PC-3 (cell line): ENCODE results near the gene BZW2. TPM values are rescaled to one million over a fixed set of nuclear protein-coding genes. Genes with fewer than 3 reads are reported as not detected.

Experiments used
- ATAC-seq: fragments of 200-7000 bp; cut with Tn5 transposase; 2 replicates; pipeline ENCODE4 v1.9.1; 2020; ENCODE audit warnings: mild to moderate bottlenecking, moderate library complexity
- BruUV-seq: library from RNA; stranded (reverse); fragments of 400-500 nt; replicated peaks from 2 replicates; lab custom pipeline; 2021; lab: Mats Ljungman, UMichigan
- CTCF ChIA-PET: fragments of 300-600 bp; sonication (Branson Sonifier 250); formaldehyde crosslinking; loops from one replicate; lab custom pipeline; 2022; ENCODE audit warnings: antibody characterized with exemption; lab: Charles Lee
- POLR2A ChIA-PET: fragments of 300-600 bp; sonication (Branson Sonifier 250); formaldehyde crosslinking; loops from one replicate; lab custom pipeline; 2022; ENCODE audit warnings: antibody characterized with exemption; ENCODE audit not compliant: unreplicated experiment; lab: Charles Lee
- DNase-seq: peaks from one replicate; pipeline ENCODE4 v3.0.0-alpha.2; 2015
- H2AFZ ChIP-seq: fragments of 300-600 bp; sonication (generic); 2 replicates; pipeline ENCODE4 v1.6.0; 2016; ENCODE audit warnings: antibody characterized with exemption, low read length
- H3F3A ChIP-seq: fragments of 300-600 bp; sonication (generic); one replicate; pipeline ENCODE4 v1.6.0; 2017; ENCODE audit warnings: antibody characterized with exemption, low read length, control low read depth, mild to moderate bottlenecking; ENCODE audit not compliant: unreplicated experiment
- H3K27ac ChIP-seq: fragments of 300-600 bp; sonication (generic); 2 replicates; pipeline ENCODE4 v1.5.1; 2016; ENCODE audit warnings: mild to moderate bottlenecking, low read length
- H3K27me3 ChIP-seq: fragments of 300-600 bp; sonication (generic); 2 replicates; pipeline ENCODE4 v1.6.1; 2016; ENCODE audit warnings: low read length, mixed read lengths
- H3K36me3 ChIP-seq: fragments of 300-600 bp; sonication (generic); 2 replicates; pipeline ENCODE4 v1.6.1; 2016; ENCODE audit warnings: low read depth, mixed run types, low read length, mixed read lengths
- H3K4me1 ChIP-seq: fragments of 300-600 bp; sonication (generic); 2 replicates; pipeline ENCODE4 v1.5.1; 2016; ENCODE audit warnings: low read length; ENCODE audit not compliant: insufficient read depth
- H3K4me2 ChIP-seq: fragments of 300-600 bp; sonication (generic); 2 replicates; pipeline ENCODE4 v1.6.0; 2016; ENCODE audit warnings: low read length
- H3K4me3 ChIP-seq: fragments of 300-600 bp; sonication (generic); 2 replicates; pipeline ENCODE4 v1.5.1; 2016; ENCODE audit warnings: mild to moderate bottlenecking, low read length, mixed read lengths
- H3K79me2 ChIP-seq: fragments of 300-600 bp; sonication (generic); 2 replicates; pipeline ENCODE4 v1.6.1; 2017; ENCODE audit warnings: low read length, mixed read lengths
- H3K9ac ChIP-seq: fragments of 300-600 bp; sonication (generic); 2 replicates; pipeline ENCODE4 v1.6.0; 2016; ENCODE audit warnings: mild to moderate bottlenecking, low read length
- H3K9me2 ChIP-seq: fragments of 300-600 bp; sonication (generic); replicated peaks from 2 replicates; pipeline ENCODE4 v1.6.1; 2016; ENCODE audit warnings: mixed run types, low read length, mixed read lengths
- H3K9me3 ChIP-seq: fragments of 300-600 bp; sonication (generic); 2 replicates; pipeline ENCODE4 v1.6.1; 2016; ENCODE audit warnings: low read length, mixed read lengths
- H4K20me1 ChIP-seq: fragments of 300-600 bp; sonication (generic); 2 replicates; pipeline ENCODE4 v1.6.1; 2016; ENCODE audit warnings: low read length, mixed read lengths
- CTCF ChIP-seq: fragments of 300-600 bp; sonication (generic); conservative IDR thresholded peaks from 2 replicates; pipeline ENCODE4 v1.5.1; 2017; ENCODE audit warnings: antibody characterized with exemption, low read depth, mild to moderate bottlenecking, low read length
- EZH2 ChIP-seq: fragments of 300-600 bp; sonication (generic); IDR thresholded peaks from one replicate; pipeline ENCODE4 v1.6.1; 2017; ENCODE audit warnings: antibody characterized with exemption, mild to moderate bottlenecking, low read length; ENCODE audit not compliant: unreplicated experiment
- EZH2phosphoT487 ChIP-seq: fragments of 300-600 bp; sonication (generic); IDR thresholded peaks from 2 replicates; pipeline ENCODE4 v1.6.1; 2018; ENCODE audit warnings: mild to moderate bottlenecking, antibody characterized with exemption, low read length, borderline replicate concordance
- intact Hi-C: fragments of 100-400 bp; cut with micrococcal nuclease; formaldehyde crosslinking; loops from 2 replicates; pipeline ENCODE4 v1.9.0; 2023
- total RNA-seq: library from RNA; depleted of rRNA; stranded (reverse); fragments of >200 nt; gene quantifications from 2 replicates; pipeline ENCODE4 v1.2.3, GENCODE V29; 2014

Gene BZW2
- total RNA-seq, 1 experiment from 2014 or later: 86.1 TPM

DNA sequence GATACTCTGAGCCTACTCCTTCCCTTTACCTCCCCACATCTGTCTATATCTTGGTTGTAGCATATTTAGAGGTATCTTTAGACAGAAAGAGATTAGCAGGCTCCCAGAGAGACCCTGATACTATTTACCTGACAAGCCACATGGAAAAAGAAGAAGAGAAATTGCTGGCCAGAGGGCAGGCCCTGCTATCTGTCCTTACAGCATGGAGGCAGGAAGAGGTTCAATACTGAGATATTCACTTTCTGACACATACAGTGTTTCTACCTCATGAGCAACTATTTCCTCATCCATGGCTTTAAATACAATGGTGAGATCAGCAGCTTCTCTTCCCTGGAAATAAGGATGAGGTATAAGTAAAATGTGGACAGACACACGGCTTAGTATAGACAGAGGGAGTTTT lies 73.7 kb downstream of the BZW2 start:
- ChIA-PET POLR2A (no interaction called here), CTCF (no interaction called here)
- no peak for ATAC-seq
- no peak overlapping the region for H3K4me3 ChIP-seq
- no peaks in the 10 kb centered on the region for H3K36me3 ChIP-seq
- H3K27ac ChIP-seq: no peak overlapping the region
- no peaks in the 10 kb centered on the region for H3K79me2 ChIP-seq
- DNase-seq: no peak
- H3K9me2 ChIP-seq: no peaks in the 10 kb centered on the region
- no peaks in the 10 kb centered on the region; the same call in 1 of the 2 replicates for H3K4me1 ChIP-seq
- H3K27me3 ChIP-seq: no peaks in the 10 kb centered on the region
- H2AFZ ChIP-seq: no peak overlapping the region
- H3K9ac ChIP-seq: no peak overlapping the region
- H3F3A ChIP-seq: no peaks in the 10 kb centered on the region
- no TSS peak for BruUV-seq
- TF ChIP-seq EZH2 (no peak), EZH2phosphoT487 (no peak), CTCF (no peak)
- H4K20me1 ChIP-seq: no peaks in the 10 kb centered on the region
- H3K4me2 ChIP-seq: no peak overlapping the region
- intact Hi-C loops: loop anchor here (1.0 kb wide), 1 partner anchor 9 kb away; no protein-coding TSS in a partner anchor
- no peaks in the 10 kb centered on the region for H3K9me3 ChIP-seq

- no peaks in the 10 kb centered on the region for H3K79me2 ChIP-seq
- no peak for ATAC-seq
- H3F3A ChIP-seq: no peaks in the 10 kb centered on the region
- TF ChIP-seq EZH2phosphoT487: no peak
- no peak for TF ChIP-seq EZH2
- no peak for TF ChIP-seq CTCF
- no peak overlapping the region for H3K4me3 ChIP-seq
- no peak for DNase-seq
- H3K4me1 ChIP-seq: no peaks in the 10 kb centered on the region; the same call in 1 of the 2 replicates
- H3K27me3 ChIP-seq: no peaks in the 10 kb centered on the region
- H3K36me3 ChIP-seq: no peaks in the 10 kb centered on the region
- no peaks in the 10 kb centered on the region for H4K20me1 ChIP-seq
- intact Hi-C loops: no loop called here
- H3K27ac ChIP-seq: no peak overlapping the region
- no peak overlapping the region for H2AFZ ChIP-seq
- H3K4me2 ChIP-seq: no peak overlapping the region
- H3K9me3 ChIP-seq: no peaks in the 10 kb centered on the region
- BruUV-seq: no TSS peak
- H3K9ac ChIP-seq: no peak overlapping the region
- no peaks in the 10 kb centered on the region for H3K9me2 ChIP-seq
- CTCF ChIA-PET: no interaction called here
- POLR2A ChIA-PET: no interaction called here
Observed at GRCh38 chr7:16721541-16721940, 75.6 kb downstream of the BZW2 start.

- no TSS peak for BruUV-seq
- ChIA-PET POLR2A (no interaction called here), CTCF (no interaction called here)
- no peaks in the 10 kb centered on the region for H3K9me2 ChIP-seq
- no peak overlapping the region for H3K4me3 ChIP-seq
- no peaks in the 10 kb centered on the region for H3K79me2 ChIP-seq
- H3K27ac ChIP-seq: no peak overlapping the region
- H3K4me1 ChIP-seq: no peaks in the 10 kb centered on the region; the same call in 1 of the 2 replicates
- H3K9me3 ChIP-seq: no peaks in the 10 kb centered on the region
- H3K4me2 ChIP-seq: no peak overlapping the region
- no peak for TF ChIP-seq EZH2
- TF ChIP-seq CTCF: no peak
- TF ChIP-seq EZH2phosphoT487: no peak
- DNase-seq (no peak), ATAC-seq (no peak)
- no peaks in the 10 kb centered on the region for H3K36me3 ChIP-seq
- no peaks in the 10 kb centered on the region for H3F3A ChIP-seq
- H4K20me1 ChIP-seq: no peaks in the 10 kb centered on the region
- H2AFZ ChIP-seq: no peak overlapping the region
- intact Hi-C loops: no loop called here
- H3K9ac ChIP-seq: no peak overlapping the region
- no peaks in the 10 kb centered on the region for H3K27me3 ChIP-seq
Observed at GRCh38 chr7:16724344-16724743, 78.4 kb downstream of the BZW2 start.
